NB4 (cell line): ENCODE results near the gene UTS2.

Experiments used
- DNase-seq: peaks from one replicate; pipeline ENCODE4 v3.0.0; 2010; ENCODE audit warnings: low read depth
- H3K4me3 ChIP-seq: one replicate; pipeline ENCODE4 v1.5.1; 2011; ENCODE audit warnings: mild to moderate bottlenecking, low read depth, low read length, moderate library complexity
- MAX ChIP-seq: IDR thresholded peaks from 2 replicates; pipeline ENCODE4 v1.6.1; 2011; ENCODE audit warnings: low read depth, low read length
- MYC ChIP-seq: IDR thresholded peaks from 2 replicates; pipeline ENCODE4 v1.6.1; 2011; ENCODE audit warnings: low read depth, low read length
- POLR2A ChIP-seq: IDR thresholded peaks from 2 replicates; pipeline ENCODE4 v1.6.1; 2011; ENCODE audit warnings: mild to moderate bottlenecking; ENCODE audit not compliant: insufficient read length; ENCODE audit errors: extremely low read depth
- TF ChIP-seq, protein P1 (sequence below): IDR thresholded peaks from one replicate; pipeline ENCODE4 v1.5.1; 2012; ENCODE audit warnings: low read depth, low read length

UTS2 gene

GRCh38 chr1:7838714-7839113 lies 14.2 kb downstream of the UTS2 start:
- no peak for DNase-seq
- H3K4me3 ChIP-seq = no peak overlapping the region
- TF ChIP-seq POLR2A = no peak
- TF ChIP-seq MAX = no peak
- TF ChIP-seq, protein P1, sequence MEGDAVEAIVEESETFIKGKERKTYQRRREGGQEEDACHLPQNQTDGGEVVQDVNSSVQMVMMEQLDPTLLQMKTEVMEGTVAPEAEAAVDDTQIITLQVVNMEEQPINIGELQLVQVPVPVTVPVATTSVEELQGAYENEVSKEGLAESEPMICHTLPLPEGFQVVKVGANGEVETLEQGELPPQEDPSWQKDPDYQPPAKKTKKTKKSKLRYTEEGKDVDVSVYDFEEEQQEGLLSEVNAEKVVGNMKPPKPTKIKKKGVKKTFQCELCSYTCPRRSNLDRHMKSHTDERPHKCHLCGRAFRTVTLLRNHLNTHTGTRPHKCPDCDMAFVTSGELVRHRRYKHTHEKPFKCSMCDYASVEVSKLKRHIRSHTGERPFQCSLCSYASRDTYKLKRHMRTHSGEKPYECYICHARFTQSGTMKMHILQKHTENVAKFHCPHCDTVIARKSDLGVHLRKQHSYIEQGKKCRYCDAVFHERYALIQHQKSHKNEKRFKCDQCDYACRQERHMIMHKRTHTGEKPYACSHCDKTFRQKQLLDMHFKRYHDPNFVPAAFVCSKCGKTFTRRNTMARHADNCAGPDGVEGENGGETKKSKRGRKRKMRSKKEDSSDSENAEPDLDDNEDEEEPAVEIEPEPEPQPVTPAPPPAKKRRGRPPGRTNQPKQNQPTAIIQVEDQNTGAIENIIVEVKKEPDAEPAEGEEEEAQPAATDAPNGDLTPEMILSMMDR = no peak
- no peak for TF ChIP-seq MYC

GRCh38 chr1:7833035-7833434 lies 19.8 kb downstream of the UTS2 start:
- DNase-seq = no peak
- TF ChIP-seq POLR2A = no peak
- TF ChIP-seq, protein P1 = no peak
- TF ChIP-seq MYC = no peak
- no peak for TF ChIP-seq MAX
- no peak overlapping the region for H3K4me3 ChIP-seq

DNA sequence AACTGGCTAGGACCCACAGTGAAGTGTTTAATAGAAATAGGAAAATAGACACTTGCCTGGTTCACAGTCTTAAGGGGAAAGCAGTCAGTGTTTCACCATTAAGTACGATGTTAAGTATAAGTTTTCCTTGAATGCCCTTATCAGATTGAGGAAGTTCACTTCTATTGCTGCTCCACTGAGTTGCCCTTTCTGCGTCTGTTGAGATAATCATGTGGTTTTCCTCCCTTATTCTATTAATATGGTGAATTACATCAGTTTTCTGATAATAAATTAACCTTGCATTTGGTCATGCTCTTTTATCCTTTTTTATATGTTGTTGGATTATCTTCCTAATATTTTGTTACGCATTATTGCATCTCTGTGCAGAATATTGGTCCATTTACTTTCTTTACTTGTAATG lies 21.4 kb downstream of the UTS2 start:
- DNase-seq = peak; percentile 58
- TF ChIP-seq, protein P1 = no peak
- TF ChIP-seq MYC (no peak), POLR2A (no peak), MAX (no peak)

DNA sequence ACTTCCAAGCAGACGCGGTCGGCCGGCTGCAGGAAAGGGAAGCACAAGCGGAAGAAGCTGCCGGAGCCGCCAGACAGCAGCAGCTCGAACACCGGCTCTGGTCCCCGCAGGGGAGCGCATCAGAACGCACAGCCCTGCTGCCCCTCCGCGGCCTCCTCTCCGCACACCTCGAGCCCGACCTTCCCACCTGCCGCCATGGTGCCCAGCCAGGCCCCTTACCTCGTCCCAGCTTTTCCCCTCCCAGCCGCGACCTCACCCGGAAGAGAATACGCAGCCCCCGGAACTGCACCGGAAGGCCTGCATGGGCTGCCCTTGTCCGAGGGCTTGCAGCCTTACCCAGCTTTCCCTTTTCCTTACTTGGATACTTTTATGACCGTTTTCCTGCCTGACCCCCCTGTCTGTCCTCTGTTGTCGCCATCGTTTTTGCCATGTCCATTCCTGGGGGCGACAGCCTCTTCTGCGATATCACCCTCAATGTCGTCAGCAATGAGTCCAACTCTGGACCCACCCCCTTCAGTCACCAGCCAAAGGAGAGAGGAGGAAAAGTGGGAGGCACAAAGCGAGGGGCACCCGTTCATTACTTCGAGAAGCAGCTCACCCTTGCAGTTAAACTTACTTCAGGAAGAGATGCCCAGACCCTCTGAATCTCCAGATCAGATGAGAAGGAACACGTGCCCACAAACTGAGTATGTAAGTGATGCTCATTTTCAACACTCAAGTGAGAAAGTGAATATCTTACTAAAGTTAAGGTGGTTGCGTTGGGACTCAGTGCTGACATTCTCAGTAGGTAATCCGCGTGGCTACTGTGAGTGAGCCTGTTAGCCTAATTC lies 25.5 kb downstream of the UTS2 start:
- peak; percentile 70 for DNase-seq
- TF ChIP-seq POLR2A (peak; percentile 48), MYC (peak; percentile 47; the same call in 1 of the 2 replicates), MAX (peak; percentile 47)
- TF ChIP-seq, protein P1 = no peak
- peak overlapping the region; percentile 86 for H3K4me3 ChIP-seq

More for the DNA sequence above, 21.4 kb downstream of the UTS2 start:
- H3K4me3 ChIP-seq = no peak overlapping the region

DNA sequence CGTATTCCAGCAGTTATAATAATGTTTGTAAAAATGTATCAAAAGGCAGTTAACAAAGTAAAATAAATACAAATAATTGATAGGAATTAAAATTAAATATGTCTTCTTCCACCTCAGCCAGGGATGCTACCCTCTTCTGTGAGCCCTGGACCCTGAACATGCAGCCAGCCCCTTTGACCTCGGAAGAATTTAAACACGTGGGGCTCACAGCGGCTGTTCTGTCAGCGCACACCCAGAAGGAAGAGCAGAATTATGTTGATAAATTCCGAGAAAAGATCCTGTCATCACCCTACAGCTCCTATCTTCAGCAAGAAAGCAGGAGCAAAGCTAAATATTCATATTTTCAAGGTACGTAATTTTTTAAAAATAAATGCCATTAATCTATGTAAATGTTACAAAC lies 26.5 kb downstream of the UTS2 start:
- H3K4me3 ChIP-seq = peak overlapping the region; percentile 86
- DNase-seq = peak; percentile 52
- TF ChIP-seq MAX (peak; percentile 87), POLR2A (no peak), MYC (peak; percentile 62)
- TF ChIP-seq, protein P1 = no peak
